SH-SY5Y (cell line): ENCODE data around the gene CHI3L1.

Source experiments
- GATA2 ChIP-seq: IDR thresholded peaks from 2 replicates; pipeline ENCODE4 v1.6.1; 2011; ENCODE audit warnings: mild to moderate bottlenecking, low read depth, low read length
- GATA3 ChIP-seq: IDR thresholded peaks from 2 replicates; pipeline ENCODE4 v1.6.1; 2011; ENCODE audit warnings: low read depth, mild to moderate bottlenecking, low read length, moderate library complexity

DNA sequence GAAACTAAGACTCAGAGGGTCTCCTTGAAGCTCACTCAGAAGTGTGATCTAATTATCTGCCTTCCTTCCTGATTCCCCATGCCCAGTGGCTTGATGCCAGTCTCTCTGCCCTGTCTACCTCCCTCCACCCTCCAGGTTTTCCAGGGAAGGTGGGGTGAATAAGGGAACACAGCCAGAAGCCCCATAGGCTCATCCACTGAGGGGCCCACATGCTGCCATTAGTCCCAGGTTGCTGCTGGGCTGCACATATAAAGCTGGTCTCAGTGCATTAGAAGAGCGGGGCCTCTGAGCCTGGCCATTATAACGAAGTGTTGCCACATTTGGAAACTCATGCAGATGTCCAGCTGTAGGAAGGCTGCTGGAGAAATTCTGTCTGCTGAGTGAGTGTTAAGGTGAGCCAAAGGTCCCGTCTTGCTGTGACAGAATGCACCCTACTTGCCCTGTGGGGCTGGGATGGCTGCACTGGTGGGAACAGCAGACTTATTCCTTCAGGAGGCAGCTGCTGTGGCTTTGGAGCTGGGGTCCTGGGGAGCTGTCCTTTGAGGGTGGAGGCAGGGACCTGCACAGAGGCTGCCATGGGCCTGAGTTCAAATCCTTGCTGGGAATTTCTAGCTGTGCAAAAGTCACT lies 56.0 kb downstream of the CHI3L1 start:
- no peak for TF ChIP-seq GATA2
- TF ChIP-seq GATA3, result no peak
